Neural cell (in vitro differentiated cells): ENCODE results near the gene HOXA5. TPM values are rescaled to one million over a fixed set of nuclear protein-coding genes. Genes with fewer than 3 reads are reported as not detected.

Source experiments
- H2AFZ ChIP-seq: fragments of 200-600, 300-800 bp; sonication (generic), shearing (Covaris generic); 2 replicates; pipeline ENCODE4 v1.6.0; 2014; ENCODE audit warnings: low read depth, mild to moderate bottlenecking, antibody characterized with exemption, low read length, moderate library complexity
- H3F3A ChIP-seq: fragments of 200-600 bp; shearing (Covaris generic); 2 replicates; pipeline ENCODE4 v1.6.1; 2016; ENCODE audit warnings: mild to moderate bottlenecking, moderate library complexity, mixed read lengths, antibody characterized with exemption, low read length; ENCODE audit not compliant: insufficient read depth, poor library complexity, severe bottlenecking
- H3K27ac ChIP-seq: fragments of 200-600, 300-800 bp; sonication (generic), shearing (Covaris generic); 2 replicates; pipeline ENCODE4 v1.5.1; 2014; ENCODE audit warnings: mild to moderate bottlenecking, low read length, moderate library complexity
- H3K27me3 ChIP-seq: fragments of 300-800, 200-600 bp; sonication (generic), shearing (Covaris generic); 2 replicates; pipeline ENCODE4 v1.6.0; 2014; ENCODE audit warnings: mild to moderate bottlenecking, low read depth, low read length, moderate library complexity; ENCODE audit not compliant: insufficient read depth
- H3K36me3 ChIP-seq: fragments of 300-800, 200-600 bp; sonication (generic), shearing (Covaris generic); 2 replicates; pipeline ENCODE4 v1.5.1; 2014; ENCODE audit warnings: mild to moderate bottlenecking, antibody characterized with exemption, low read length, moderate library complexity; ENCODE audit not compliant: insufficient read depth
- H3K4me2 ChIP-seq: fragments of 300-800, 200-600 bp; sonication (generic), shearing (Covaris generic); 2 replicates; pipeline ENCODE4 v1.6.0; 2014; ENCODE audit warnings: mild to moderate bottlenecking, low read length
- H3K4me3 ChIP-seq: fragments of 300-800, 200-600 bp; sonication (generic), shearing (Covaris generic); 2 replicates; pipeline ENCODE4 v1.5.1; 2014; ENCODE audit warnings: mild to moderate bottlenecking, low read length, moderate library complexity
- H3K79me2 ChIP-seq: fragments of 200-600 bp; shearing (Covaris generic); replicated peaks from 2 replicates; pipeline ENCODE4 v1.6.0; 2014; ENCODE audit warnings: mild to moderate bottlenecking, low read length, moderate library complexity; ENCODE audit not compliant: insufficient read depth
- H3K9ac ChIP-seq: fragments of 300-800, 200-600 bp; sonication (generic), shearing (Covaris generic); 2 replicates; pipeline ENCODE4 v1.6.1; 2016; ENCODE audit warnings: mild to moderate bottlenecking, low read length, mixed read lengths
- H3K9me2 ChIP-seq: fragments of 200-600 bp; shearing (Covaris generic); 2 replicates; pipeline ENCODE4 v1.6.1; 2016; ENCODE audit warnings: mild to moderate bottlenecking, low read length, mixed read lengths; ENCODE audit not compliant: insufficient read depth
- H3K9me3 ChIP-seq: fragments of 200-600, 300-800 bp; sonication (generic), shearing (Covaris generic); 2 replicates; pipeline ENCODE4 v1.6.1; 2016; ENCODE audit warnings: mild to moderate bottlenecking, mixed run types, low read length, moderate library complexity, mixed read lengths
- H4K20me1 ChIP-seq: fragments of 200-600 bp; shearing (Covaris generic); 2 replicates; pipeline ENCODE4 v1.6.1; 2016; ENCODE audit warnings: mild to moderate bottlenecking, mixed run types; ENCODE audit not compliant: insufficient read depth
- CTCF ChIP-seq: fragments of 450-650 bp; IDR thresholded peaks from 2 replicates; pipeline ENCODE4 v1.5.1; 2014; ENCODE audit warnings: antibody characterized with exemption, mild to moderate bottlenecking, moderate library complexity; ENCODE audit not compliant: poor library complexity, severe bottlenecking
- EP300 ChIP-seq: fragments of 450-650 bp; conservative IDR thresholded peaks from 2 replicates; pipeline ENCODE4 v1.6.1; 2014; ENCODE audit warnings: antibody characterized with exemption, mild to moderate bottlenecking, moderate library complexity; ENCODE audit not compliant: poor library complexity, severe bottlenecking
- EZH2 ChIP-seq: fragments of 200-600, 300-800 bp; shearing (Covaris generic), sonication (generic); IDR thresholded peaks from 2 replicates; pipeline ENCODE4 v1.6.1; 2014; ENCODE audit warnings: antibody characterized with exemption, low read length, borderline replicate concordance, mild to moderate bottlenecking; ENCODE audit not compliant: insufficient read depth, poor library complexity, severe bottlenecking
- MXI1 ChIP-seq: fragments of 450-650 bp; conservative IDR thresholded peaks from 2 replicates; pipeline ENCODE4 v1.6.1; 2014; ENCODE audit warnings: antibody characterized with exemption, mild to moderate bottlenecking; ENCODE audit not compliant: poor library complexity, severe bottlenecking
- POLR2AphosphoS5 ChIP-seq: IDR thresholded peaks from 2 replicates; pipeline ENCODE4 v1.6.1; 2012
- RAD21 ChIP-seq: fragments of 450-650 bp; conservative IDR thresholded peaks from 2 replicates; pipeline ENCODE4 v1.6.1; 2014; ENCODE audit warnings: antibody characterized with exemption, mild to moderate bottlenecking, moderate library complexity
- SMC3 ChIP-seq: fragments of 450-650 bp; conservative IDR thresholded peaks from 2 replicates; pipeline ENCODE4 v1.6.1; 2014; ENCODE audit warnings: antibody characterized with exemption, mild to moderate bottlenecking, moderate library complexity; ENCODE audit not compliant: poor library complexity
- TAF1 ChIP-seq: IDR thresholded peaks from 2 replicates; pipeline ENCODE4 v1.6.1; 2012; ENCODE audit warnings: low read depth
- polyA plus RNA-seq: library from polyadenylated mRNA; depleted of rRNA; stranded (reverse); fragments of >200 nt; gene quantifications from 2 replicates; pipeline ENCODE4 v1.2.3, GENCODE V29; 2014

HOXA5 gene
- polyA plus RNA-seq, 1 donor from 2014 or later: not detected

GRCh38 chr7:27097686-27098577 is 45.5 kb downstream of the HOXA5 start:
- H3K27me3 ChIP-seq: peaks cover 100% of the 10 kb centered on the region
- H3K4me3 ChIP-seq: no peak overlapping the region
- no peak for TF ChIP-seq CTCF
- TF ChIP-seq EP300: no peak
- no peaks in the 10 kb centered on the region for H3K79me2 ChIP-seq
- H4K20me1 ChIP-seq: no peaks in the 10 kb centered on the region
- no peaks in the 10 kb centered on the region for H3K9me2 ChIP-seq
- no peak overlapping the region for H3K9ac ChIP-seq
- no peaks in the 10 kb centered on the region for H3K36me3 ChIP-seq
- H3K4me2 ChIP-seq: no peak overlapping the region
- no peak overlapping the region for H2AFZ ChIP-seq
- H3F3A ChIP-seq: no peaks in the 10 kb centered on the region
- H3K9me3 ChIP-seq: peaks cover 3% of the 10 kb centered on the region
- H3K27ac ChIP-seq: no peak overlapping the region

DNA sequence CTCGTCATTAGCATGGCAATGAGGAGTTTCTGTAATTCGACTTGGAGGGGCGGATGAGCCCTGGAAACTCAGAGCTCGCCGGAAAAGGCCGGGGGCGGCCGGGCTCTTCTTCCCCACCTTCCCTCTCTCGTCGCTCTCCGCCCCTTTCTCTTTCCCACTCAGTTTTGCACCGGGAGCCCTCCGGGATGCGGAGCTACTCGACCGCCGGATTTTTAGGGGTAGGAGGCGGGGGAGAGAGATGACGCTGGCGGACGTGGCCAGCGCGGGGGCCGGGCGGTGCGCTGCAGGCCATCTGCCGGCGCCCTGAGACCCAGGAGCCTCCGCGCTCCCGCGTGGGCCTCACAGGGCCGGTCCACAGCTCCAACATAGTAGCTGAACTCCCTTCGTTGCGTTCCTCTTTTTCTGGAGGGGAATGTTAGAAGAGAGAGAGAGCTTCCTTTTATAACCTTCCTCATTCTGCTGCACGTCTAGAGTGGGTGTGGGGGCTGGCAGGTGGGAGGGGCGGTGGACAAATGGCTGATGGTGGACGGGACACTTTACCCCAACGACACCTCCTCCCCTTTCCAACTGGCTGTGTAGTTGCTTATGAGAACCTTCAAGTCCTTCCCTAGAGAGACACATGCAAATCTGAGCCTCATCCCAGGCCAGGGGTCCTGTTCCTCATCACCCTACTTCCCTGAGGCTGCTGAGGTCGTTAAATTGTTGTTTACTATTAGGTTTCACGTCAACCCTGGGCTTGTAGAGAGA is 46.5 kb downstream of the HOXA5 start:
- peaks cover 3% of the 10 kb centered on the region for H3K9me3 ChIP-seq
- no peaks in the 10 kb centered on the region for H3F3A ChIP-seq
- H2AFZ ChIP-seq: no peak overlapping the region
- no peaks in the 10 kb centered on the region for H3K79me2 ChIP-seq
- peaks cover 100% of the 10 kb centered on the region for H3K27me3 ChIP-seq
- no peak overlapping the region for H3K9ac ChIP-seq
- H4K20me1 ChIP-seq: no peaks in the 10 kb centered on the region
- no peak overlapping the region for H3K4me2 ChIP-seq
- no peak overlapping the region for H3K27ac ChIP-seq
- no peak for TF ChIP-seq RAD21
- TF ChIP-seq SMC3: no peak
- TF ChIP-seq POLR2AphosphoS5: peak; percentile 43
- H3K36me3 ChIP-seq: no peaks in the 10 kb centered on the region
- peak overlapping the region; percentile 63 for H3K4me3 ChIP-seq
- H3K9me2 ChIP-seq: no peaks in the 10 kb centered on the region

DNA sequence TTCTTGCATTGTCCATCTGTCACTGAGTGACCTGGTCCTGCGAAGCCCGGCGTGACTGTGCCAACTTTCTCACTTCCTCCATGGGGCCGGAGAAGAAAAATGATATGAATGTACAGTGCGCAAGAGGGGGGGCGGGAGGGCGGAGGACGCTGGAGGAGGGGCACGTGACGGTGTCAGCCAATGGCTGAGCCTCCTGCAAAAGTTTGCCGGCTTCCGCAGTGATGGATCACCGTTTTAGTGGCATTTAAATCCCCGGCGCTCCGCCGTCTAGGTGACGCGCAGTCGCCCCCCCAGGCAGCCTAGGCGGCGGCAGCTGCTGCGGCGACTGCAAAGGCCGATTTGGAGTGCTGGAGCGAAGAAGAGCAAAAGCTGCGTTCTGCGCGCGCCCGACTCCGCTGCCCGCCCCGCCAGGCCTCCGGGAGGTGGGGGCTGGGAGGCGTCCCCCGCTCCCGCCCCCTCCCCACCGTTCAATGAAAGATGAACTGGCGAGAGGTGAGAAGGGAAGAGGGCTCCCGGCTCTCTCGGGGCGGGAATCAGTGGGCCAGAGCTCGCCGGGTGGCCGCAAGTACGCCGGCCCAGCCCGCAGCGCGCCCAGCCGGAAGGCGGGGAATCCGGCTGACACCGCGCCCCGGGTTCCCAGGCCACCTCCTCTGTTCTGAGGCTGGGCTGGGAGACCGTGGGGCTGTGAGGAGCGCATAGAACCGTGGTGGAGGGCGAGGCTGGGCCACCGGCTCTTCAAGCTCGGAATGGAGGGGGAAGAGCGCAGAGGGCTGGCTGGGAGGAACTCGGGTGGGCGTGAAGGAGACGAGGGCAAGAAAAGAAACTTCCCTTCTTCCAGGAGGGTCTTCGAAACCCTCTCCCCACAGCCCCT is 47.3 kb downstream of the HOXA5 start, which contains the start of gene HOXA1:
HOXA1 (minus strand) TSS at position 104 of the 871 bp plus-strand sequence; CDS start at position 16, 88 bp downstream.
- Histone ChIP-seq H3K4me3 (peak within 1 kb of the TSS; percentile 63), H3K27me3 (peaks cover 100% of the 10 kb centered on the region), H3K79me2 (no peaks in the 10 kb centered on the region), H3K36me3 (no peaks in the 10 kb centered on the region), H3F3A (no peaks in the 10 kb centered on the region), H4K20me1 (no peaks in the 10 kb centered on the region), H3K9ac (no peak within 1 kb of the TSS), H3K9me3 (peaks cover 3% of the 10 kb centered on the region), H3K4me2 (no peak within 1 kb of the TSS), H3K9me2 (no peaks in the 10 kb centered on the region), H3K27ac (no peak within 1 kb of the TSS), H2AFZ (no peak within 1 kb of the TSS)
- TF ChIP-seq TAF1: no peak
- TF ChIP-seq MXI1: no peak
- peak; percentile 84 for TF ChIP-seq EZH2
- no peak for TF ChIP-seq RAD21
- TF ChIP-seq POLR2AphosphoS5: no peak
